Measurements from ENCODE around the gene METAP1D.
A peak's percentile ranks its signal among the peaks of the same experiment; 100 is the strongest.

METAP1D gene

GRCh38 chr2:172090044-172090961 is 90.5 kb downstream of the METAP1D start:
- Histone ChIP-seq H3K36me3 (ENCODE audit: control insufficient read depth in 2 of 2, insufficient read depth in 2 of 2, low read length in 2 of 2) (no peaks in the 10 kb centered on the region), H3K27ac (ENCODE audit: low read depth in 2 of 2, low read length in 2 of 2) (no peak overlapping the region), H3K9me3 (ENCODE audit: control insufficient read depth in 2 of 2, low read length in 2 of 2) (no peaks in the 10 kb centered on the region), H3K4me3 (ENCODE audit: low read length in 2 of 2) (no peak overlapping the region), H3K27me3 (ENCODE audit: control insufficient read depth in 2 of 2, insufficient read depth in 2 of 2, low read length in 2 of 2) (peaks cover 89 to 96% of the 10 kb centered on the region in 2 donors), H3K9ac (ENCODE audit: low read depth in 1 of 2, low read length in 2 of 2) (no peak overlapping the region), H3K4me1 (ENCODE audit: control insufficient read depth in 2 of 2, insufficient read depth in 2 of 2, low read length in 2 of 2) (peaks cover 10 to 17% of the 10 kb centered on the region in 2 donors)

- H3K4me1 ChIP-seq (ENCODE audit: control insufficient read depth in 2 of 2, insufficient read depth in 2 of 2, low read length in 2 of 2) = peaks cover 6 to 15% of the 10 kb centered on the region in 2 donors
- H3K36me3 ChIP-seq (ENCODE audit: control insufficient read depth in 2 of 2, insufficient read depth in 2 of 2, low read length in 2 of 2) = no peaks in the 10 kb centered on the region
- H3K9ac ChIP-seq (ENCODE audit: low read depth in 1 of 2, low read length in 2 of 2) = no peak overlapping the region
- no peaks in the 10 kb centered on the region for H3K9me3 ChIP-seq (ENCODE audit: control insufficient read depth in 2 of 2, low read length in 2 of 2)
- no peak overlapping the region for H3K4me3 ChIP-seq (ENCODE audit: low read length in 2 of 2)
- no peak overlapping the region for H3K27ac ChIP-seq (ENCODE audit: low read depth in 2 of 2, low read length in 2 of 2)
- H3K27me3 ChIP-seq (ENCODE audit: control insufficient read depth in 2 of 2, insufficient read depth in 2 of 2, low read length in 2 of 2) = peaks cover 86 to 96% of the 10 kb centered on the region in 2 donors
These were observed 91.4 kb downstream of the METAP1D start for GRCh38 chr2:172091000-172091641.

- Histone ChIP-seq H3K9me3 (ENCODE audit: control insufficient read depth in 2 of 2, low read length in 2 of 2) (no peaks in the 10 kb centered on the region), H3K9ac (ENCODE audit: low read depth in 1 of 2, low read length in 2 of 2) (no peak overlapping the region), H3K27ac (ENCODE audit: low read depth in 2 of 2, low read length in 2 of 2) (no peak overlapping the region), H3K27me3 (ENCODE audit: control insufficient read depth in 2 of 2, insufficient read depth in 2 of 2, low read length in 2 of 2) (peaks cover 84 to 96% of the 10 kb centered on the region in 2 donors), H3K4me1 (ENCODE audit: control insufficient read depth in 2 of 2, insufficient read depth in 2 of 2, low read length in 2 of 2) (peaks cover 13 to 15% of the 10 kb centered on the region in 2 donors), H3K4me3 (ENCODE audit: low read length in 2 of 2) (no peak overlapping the region), H3K36me3 (ENCODE audit: control insufficient read depth in 2 of 2, insufficient read depth in 2 of 2, low read length in 2 of 2) (no peaks in the 10 kb centered on the region)
These were observed 92.2 kb downstream of the METAP1D start for GRCh38 chr2:172091761-172092566.

- H3K27ac ChIP-seq (ENCODE audit: low read depth in 2 of 2, low read length in 2 of 2) = no peak overlapping the region
- no peak overlapping the region for H3K4me3 ChIP-seq (ENCODE audit: low read length in 2 of 2)
- H3K9ac ChIP-seq (ENCODE audit: low read depth in 1 of 2, low read length in 2 of 2) = no peak overlapping the region
- peaks cover 15 to 16% of the 10 kb centered on the region in 2 donors for H3K4me1 ChIP-seq (ENCODE audit: control insufficient read depth in 2 of 2, insufficient read depth in 2 of 2, low read length in 2 of 2)
- no peaks in the 10 kb centered on the region for H3K9me3 ChIP-seq (ENCODE audit: control insufficient read depth in 2 of 2, low read length in 2 of 2)
- H3K27me3 ChIP-seq (ENCODE audit: control insufficient read depth in 2 of 2, insufficient read depth in 2 of 2, low read length in 2 of 2) = peaks cover 84 to 96% of the 10 kb centered on the region in 2 donors
- no peaks in the 10 kb centered on the region for H3K36me3 ChIP-seq (ENCODE audit: control insufficient read depth in 2 of 2, insufficient read depth in 2 of 2, low read length in 2 of 2)
These were observed 93.1 kb downstream of the METAP1D start for GRCh38 chr2:172092716-172093415.

- peaks cover 84 to 96% of the 10 kb centered on the region in 2 donors for H3K27me3 ChIP-seq (ENCODE audit: control insufficient read depth in 2 of 2, insufficient read depth in 2 of 2, low read length in 2 of 2)
- no peak overlapping the region for H3K4me3 ChIP-seq (ENCODE audit: low read length in 2 of 2)
- no peaks in the 10 kb centered on the region for H3K36me3 ChIP-seq (ENCODE audit: control insufficient read depth in 2 of 2, insufficient read depth in 2 of 2, low read length in 2 of 2)
- H3K27ac ChIP-seq (ENCODE audit: low read depth in 2 of 2, low read length in 2 of 2) = no peak overlapping the region
- H3K9me3 ChIP-seq (ENCODE audit: control insufficient read depth in 2 of 2, low read length in 2 of 2) = no peaks in the 10 kb centered on the region
- peaks cover 15 to 18% of the 10 kb centered on the region in 2 donors for H3K4me1 ChIP-seq (ENCODE audit: control insufficient read depth in 2 of 2, insufficient read depth in 2 of 2, low read length in 2 of 2)
- no peak overlapping the region for H3K9ac ChIP-seq (ENCODE audit: low read depth in 1 of 2, low read length in 2 of 2)
These were observed 93.9 kb downstream of the METAP1D start for GRCh38 chr2:172093416-172094293.

GRCh38 chr2:172094294-172095145 is 94.8 kb downstream of the METAP1D start:
- H3K27me3 ChIP-seq (ENCODE audit: control insufficient read depth in 2 of 2, insufficient read depth in 2 of 2, low read length in 2 of 2) = peaks cover 85 to 95% of the 10 kb centered on the region in 2 donors
- H3K36me3 ChIP-seq (ENCODE audit: control insufficient read depth in 2 of 2, insufficient read depth in 2 of 2, low read length in 2 of 2) = no peaks in the 10 kb centered on the region
- peaks cover 15 to 25% of the 10 kb centered on the region in 2 donors for H3K4me1 ChIP-seq (ENCODE audit: control insufficient read depth in 2 of 2, insufficient read depth in 2 of 2, low read length in 2 of 2)
- no peaks in the 10 kb centered on the region for H3K9me3 ChIP-seq (ENCODE audit: control insufficient read depth in 2 of 2, low read length in 2 of 2)
- peak overlapping the region in 1 of 2 donors; percentile 16 for H3K27ac ChIP-seq (ENCODE audit: low read depth in 2 of 2, low read length in 2 of 2)
- H3K9ac ChIP-seq (ENCODE audit: low read depth in 1 of 2, low read length in 2 of 2) = peak overlapping the region in 1 of 2 donors; percentile 41
- H3K4me3 ChIP-seq (ENCODE audit: low read length in 2 of 2) = peak overlapping the region; percentile 52 to 57

- H3K4me1 ChIP-seq (ENCODE audit: control insufficient read depth in 2 of 2, insufficient read depth in 2 of 2, low read length in 2 of 2) = peaks cover 17 to 29% of the 10 kb centered on the region in 2 donors
- peaks cover 83 to 92% of the 10 kb centered on the region in 2 donors for H3K27me3 ChIP-seq (ENCODE audit: control insufficient read depth in 2 of 2, insufficient read depth in 2 of 2, low read length in 2 of 2)
- H3K9ac ChIP-seq (ENCODE audit: low read depth in 1 of 2, low read length in 2 of 2) = peak overlapping the region in 1 of 2 donors; percentile 41
- H3K4me3 ChIP-seq (ENCODE audit: low read length in 2 of 2) = peak overlapping the region; percentile 52 to 57
- H3K36me3 ChIP-seq (ENCODE audit: control insufficient read depth in 2 of 2, insufficient read depth in 2 of 2, low read length in 2 of 2) = no peaks in the 10 kb centered on the region
- H3K27ac ChIP-seq (ENCODE audit: low read depth in 2 of 2, low read length in 2 of 2) = peak overlapping the region in 1 of 2 donors; percentile 16
- no peaks in the 10 kb centered on the region for H3K9me3 ChIP-seq (ENCODE audit: control insufficient read depth in 2 of 2, low read length in 2 of 2)
These were observed 95.6 kb downstream of the METAP1D start for GRCh38 chr2:172095146-172095904.

Data from mucosa of rectum (tissue), 2 donors.